ENCODE data around the gene EPAS1. TPM values are rescaled to one million over a fixed set of nuclear protein-coding genes. Genes with fewer than 3 reads are reported as not detected.

EPAS1 gene
- total RNA-seq (2014; rRNA removed; shearing (Covaris generic)): 8.0 and 14.0 TPM in 2 replicates

GRCh38 chr2:46296840-46297545 lies at the start of gene EPAS1:
Gene EPAS1 (plus strand): TSS chr2:46297407. CDS start chr2:46297912, 505 bp downstream.
- peak; percentile 54 for DNase-seq (ENCODE audit: low spot score)

GRCh38 chr2:46248171-46248570 lies 49.0 kb upstream of the EPAS1 start:
- no peak for DNase-seq (ENCODE audit: low spot score)

GRCh38 chr2:46249654-46250053 lies 47.6 kb upstream of the EPAS1 start:
- DNase-seq (ENCODE audit: low spot score): no peak

- DNase-seq (ENCODE audit: low spot score): peak; percentile 46
Observed at GRCh38 chr2:46252891-46253659, 44.1 kb upstream of the EPAS1 start.

- DNase-seq (ENCODE audit: low spot score): no peak
Observed at GRCh38 chr2:46254474-46254873, 42.7 kb upstream of the EPAS1 start.

- DNase-seq (ENCODE audit: low spot score): no peak
Observed at GRCh38 chr2:46256563-46257142, 40.6 kb upstream of the EPAS1 start.

- peak; percentile 34 for DNase-seq (ENCODE audit: low spot score)
Observed at GRCh38 chr2:46257476-46257875, 39.7 kb upstream of the EPAS1 start.

GRCh38 chr2:46257980-46258379 lies 39.2 kb upstream of the EPAS1 start:
- no peak for DNase-seq (ENCODE audit: low spot score)

- DNase-seq (ENCODE audit: low spot score): no peak
Observed at GRCh38 chr2:46258937-46259776, 38.0 kb upstream of the EPAS1 start.

GRCh38 chr2:46259777-46260168 lies 37.4 kb upstream of the EPAS1 start:
- no peak for DNase-seq (ENCODE audit: low spot score)

GRCh38 chr2:46260305-46260704 lies 36.9 kb upstream of the EPAS1 start:
- DNase-seq (ENCODE audit: low spot score): no peak

- no peak for DNase-seq (ENCODE audit: low spot score)
Observed at GRCh38 chr2:46262248-46262938, 34.8 kb upstream of the EPAS1 start.

- DNase-seq (ENCODE audit: low spot score): no peak
Observed at GRCh38 chr2:46263347-46263746, 33.9 kb upstream of the EPAS1 start.

- no peak for DNase-seq (ENCODE audit: low spot score)
Observed at GRCh38 chr2:46264447-46264846, 32.8 kb upstream of the EPAS1 start.

- DNase-seq (ENCODE audit: low spot score): no peak
Observed at GRCh38 chr2:46266134-46266533, 31.1 kb upstream of the EPAS1 start.

GRCh38 chr2:46267616-46268015 lies 29.6 kb upstream of the EPAS1 start:
- DNase-seq (ENCODE audit: low spot score): no peak

- DNase-seq (ENCODE audit: low spot score): no peak
Observed at GRCh38 chr2:46268196-46268595, 29.0 kb upstream of the EPAS1 start.

- peak; percentile 25 for DNase-seq (ENCODE audit: low spot score)
Observed at GRCh38 chr2:46269001-46269400, 28.2 kb upstream of the EPAS1 start.

GRCh38 chr2:46269544-46270273 lies 27.5 kb upstream of the EPAS1 start:
- DNase-seq (ENCODE audit: low spot score): peak; percentile 34

- peak; percentile 33 for DNase-seq (ENCODE audit: low spot score)
Observed at GRCh38 chr2:46270384-46270783, 26.8 kb upstream of the EPAS1 start.
